HepG2 (cell line): ENCODE measurements around the gene ZMYND8. TPM values are rescaled to one million over a fixed set of nuclear protein-coding genes. Genes with fewer than 3 reads are reported as not detected.

Experiments
- AGO1 ChIP-seq: fragments of 200-400 bp; formaldehyde crosslinking; IDR thresholded peaks from 2 replicates; pipeline ENCODE4 v1.6.1; 2017; ENCODE audit warnings: mild to moderate bottlenecking, low read depth, low read length, moderate library complexity; ENCODE audit not compliant: poor library complexity, severe bottlenecking
- BHLHE40 ChIP-seq: IDR thresholded peaks from 2 replicates; pipeline ENCODE4 v1.6.1; 2011; ENCODE audit warnings: low read length, improper control_type of control experiment
- CAMTA2 ChIP-seq: sonication (generic); formaldehyde crosslinking; IDR thresholded peaks from 2 replicates; pipeline ENCODE4 v1.4.0; 2020; ENCODE audit warnings: mild to moderate bottlenecking, missing genetic modification reagents, borderline replicate concordance
- CEBPG ChIP-seq: IDR thresholded peaks from 2 replicates; pipeline ENCODE4 v1.6.1; 2016
- ETS1 ChIP-seq: sonication (generic); formaldehyde crosslinking; IDR thresholded peaks from 2 replicates; pipeline ENCODE4 v1.4.0; 2020; ENCODE audit warnings: missing genetic modification reagents
- GLI4 ChIP-seq: sonication (generic); formaldehyde crosslinking; IDR thresholded peaks from 2 replicates; pipeline ENCODE4 v1.5.1; 2020; ENCODE audit warnings: missing genetic modification reagents, mild to moderate bottlenecking, moderate library complexity, borderline replicate concordance
- IKZF1 ChIP-seq: fragments of 450-650 bp; IDR thresholded peaks from 2 replicates; pipeline ENCODE4 v1.7.1; 2016
- KLF6 ChIP-seq: IDR thresholded peaks from 2 replicates; pipeline ENCODE4 v1.8.0; 2016; ENCODE audit warnings: missing biosample characterization, missing genetic modification reagents
- KLF9 ChIP-seq: IDR thresholded peaks from 2 replicates; pipeline ENCODE4 v1.6.1; 2016; ENCODE audit warnings: low read depth
- MATR3 ChIP-seq: sonication (generic); formaldehyde crosslinking; IDR thresholded peaks from 2 replicates; pipeline ENCODE4 v1.4.0; 2020; ENCODE audit warnings: missing genetic modification reagents
- MXD3 ChIP-seq: IDR thresholded peaks from 2 replicates; pipeline ENCODE4 v1.6.1; 2016; ENCODE audit warnings: mild to moderate bottlenecking, missing biosample characterization, missing genetic modification reagents
- PLSCR1 ChIP-seq: sonication (generic); formaldehyde crosslinking; IDR thresholded peaks from 2 replicates; pipeline ENCODE4 v1.5.0; 2020; ENCODE audit warnings: missing genetic modification reagents, mild to moderate bottlenecking, borderline replicate concordance
- PPARG ChIP-seq: conservative IDR thresholded peaks from 2 replicates; pipeline ENCODE4 v1.6.1; 2016; ENCODE audit warnings: missing biosample characterization, missing genetic modification reagents
- RCOR2 ChIP-seq: IDR thresholded peaks from 2 replicates; pipeline ENCODE4 v1.6.1; 2016; ENCODE audit warnings: missing biosample characterization, missing genetic modification reagents
- SIN3A ChIP-seq: IDR thresholded peaks from 2 replicates; pipeline ENCODE4 v1.6.1; 2011; ENCODE audit warnings: low read depth, mild to moderate bottlenecking, control low read depth, low read length, borderline replicate concordance
- SRSF4 ChIP-seq: fragments of 200-400 bp; formaldehyde crosslinking; IDR thresholded peaks from one replicate; pipeline ENCODE4 v1.6.1; 2018; ENCODE audit warnings: mild to moderate bottlenecking, low read depth, low read length, moderate library complexity; ENCODE audit not compliant: poor library complexity, severe bottlenecking
- ZBTB3 ChIP-seq: sonication (generic); formaldehyde crosslinking; IDR thresholded peaks from 2 replicates; pipeline ENCODE4 v1.4.0; 2020; ENCODE audit warnings: low read depth, mild to moderate bottlenecking, moderate library complexity, missing genetic modification reagents, borderline replicate concordance
- ZEB1 ChIP-seq: IDR thresholded peaks from 2 replicates; pipeline ENCODE4 v1.6.1; 2012; ENCODE audit warnings: mild to moderate bottlenecking, low read depth, inconsistent platforms; ENCODE audit not compliant: insufficient replicate concordance
- ZNF225 ChIP-seq: sonication (generic); formaldehyde crosslinking; IDR thresholded peaks from 2 replicates; pipeline ENCODE4 v1.4.0; 2020; ENCODE audit warnings: mild to moderate bottlenecking, missing genetic modification reagents
- ZNF274 ChIP-seq: sonication (generic); formaldehyde crosslinking; IDR thresholded peaks from 2 replicates; pipeline ENCODE4 v1.5.1; 2020; ENCODE audit warnings: mild to moderate bottlenecking, missing genetic modification reagents
- ZNF616 ChIP-seq: sonication (generic); formaldehyde crosslinking; IDR thresholded peaks from 2 replicates; pipeline ENCODE4 v1.5.0; 2020; ENCODE audit warnings: low read depth, mild to moderate bottlenecking, missing genetic modification reagents
- ZNF703 ChIP-seq: sonication (generic); formaldehyde crosslinking; IDR thresholded peaks from 2 replicates; pipeline ENCODE4 v1.5.1; 2020; ENCODE audit warnings: missing genetic modification reagents, mild to moderate bottlenecking, moderate library complexity, borderline replicate concordance
- ZNF713 ChIP-seq: sonication (generic); formaldehyde crosslinking; IDR thresholded peaks from 2 replicates; pipeline ENCODE4 v1.4.0; 2020; ENCODE audit warnings: mild to moderate bottlenecking, missing genetic modification reagents
- ZNF747 ChIP-seq: sonication (generic); formaldehyde crosslinking; IDR thresholded peaks from 2 replicates; pipeline ENCODE4 v1.8.1; 2023; ENCODE audit warnings: missing genetic modification reagents, mild to moderate bottlenecking, borderline replicate concordance
- ZNF879 ChIP-seq: sonication (generic); formaldehyde crosslinking; IDR thresholded peaks from 2 replicates; pipeline ENCODE4 v1.8.1; 2023; ENCODE audit warnings: missing genetic modification reagents
- ZSCAN29 ChIP-seq: sonication (generic); formaldehyde crosslinking; conservative IDR thresholded peaks from 2 replicates; pipeline ENCODE4 v1.4.0; 2020; ENCODE audit warnings: mild to moderate bottlenecking, missing genetic modification reagents
- polyA plus RNA-seq, 8 experiments: library from polyadenylated mRNA; depleted of rRNA in 3 of 8; stranded (reverse) in 7 of 8; unstranded in 1 of 8; fragments of >200 nt; fragmentation: Illumina TruSeq in 4 of 8; extraction: Trizol in 4 of 8; gene quantifications; 2 replicates each; pipeline versions ENCODE4 v1.2.1 to v1.2.3, GENCODE V29; 2011 to 2016; ENCODE audit warnings: low read depth in 4 of 8, missing spikeins in 1 of 8, mixed read lengths in 1 of 8; ENCODE audit not compliant: insufficient read depth in 1 of 8
- total RNA-seq, 5 experiments: library from RNA; depleted of rRNA; stranded (reverse); fragments of >200 nt; fragmentation: Illumina TruSeq; extraction: Trizol; gene quantifications; 2 replicates each; pipeline ENCODE4 v1.2.3, GENCODE V29; 2016; ENCODE audit warnings: low read depth in 1 of 5
- TF ChIP-seq, protein P1 (sequence below): sonication (generic); formaldehyde crosslinking; IDR thresholded peaks from 2 replicates; pipeline ENCODE4 v1.5.1; 2020; ENCODE audit warnings: mild to moderate bottlenecking, missing genetic modification reagents, moderate library complexity
- TF ChIP-seq, protein P2 (sequence below): sonication (generic); formaldehyde crosslinking; IDR thresholded peaks from 2 replicates; pipeline ENCODE4 v1.4.0; 2020; ENCODE audit warnings: missing genetic modification reagents

Gene ZMYND8
- total and polyA plus RNA-seq, 2 of the 13 experiments (the other 11 are each of a cell fraction or from before 2014, with no cell fraction given): 53.9 to 84.7 TPM

DNA sequence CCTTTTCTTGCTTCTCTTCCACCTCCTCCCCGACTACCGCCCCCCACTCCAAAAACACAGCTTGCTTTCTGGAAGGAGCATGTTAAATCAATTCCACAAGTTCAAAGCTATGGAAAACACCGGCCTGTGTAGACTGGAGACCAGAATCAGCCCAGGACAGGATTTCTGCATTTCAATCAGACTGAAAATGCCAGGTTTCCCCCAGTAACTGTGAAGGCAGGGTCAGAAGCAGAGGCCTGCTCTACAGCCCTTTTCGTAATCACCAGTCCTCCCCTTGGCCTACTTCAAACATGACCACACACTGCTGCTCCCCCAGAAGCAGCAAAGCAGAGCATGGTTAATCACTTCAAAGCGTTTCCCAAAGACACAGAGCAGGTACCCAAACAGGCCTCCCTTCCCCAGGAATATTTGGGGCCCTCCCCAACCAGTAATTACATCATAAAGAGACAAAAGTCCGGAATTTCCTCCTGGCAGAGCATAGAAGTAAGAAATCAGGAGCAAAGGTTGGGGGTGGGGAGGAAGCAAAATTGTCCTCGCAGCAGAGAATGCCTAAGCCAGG lies 38.4 kb downstream of the ZMYND8 start (continued):
- TF ChIP-seq, protein P1, sequence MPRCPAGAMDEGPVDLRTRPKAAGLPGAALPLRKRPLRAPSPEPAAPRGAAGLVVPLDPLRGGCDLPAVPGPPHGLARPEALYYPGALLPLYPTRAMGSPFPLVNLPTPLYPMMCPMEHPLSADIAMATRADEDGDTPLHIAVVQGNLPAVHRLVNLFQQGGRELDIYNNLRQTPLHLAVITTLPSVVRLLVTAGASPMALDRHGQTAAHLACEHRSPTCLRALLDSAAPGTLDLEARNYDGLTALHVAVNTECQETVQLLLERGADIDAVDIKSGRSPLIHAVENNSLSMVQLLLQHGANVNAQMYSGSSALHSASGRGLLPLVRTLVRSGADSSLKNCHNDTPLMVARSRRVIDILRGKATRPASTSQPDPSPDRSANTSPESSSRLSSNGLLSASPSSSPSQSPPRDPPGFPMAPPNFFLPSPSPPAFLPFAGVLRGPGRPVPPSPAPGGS (CRISPR knock-in tag): peak; percentile 74
- no peak for TF ChIP-seq KLF6 (CRISPR knock-in tag)
- TF ChIP-seq PPARG (CRISPR knock-in tag): peak; percentile 97
- TF ChIP-seq RCOR2 (CRISPR knock-in tag): peak; percentile 85
- peak; percentile 84 for TF ChIP-seq ZEB1
- TF ChIP-seq, protein P2, sequence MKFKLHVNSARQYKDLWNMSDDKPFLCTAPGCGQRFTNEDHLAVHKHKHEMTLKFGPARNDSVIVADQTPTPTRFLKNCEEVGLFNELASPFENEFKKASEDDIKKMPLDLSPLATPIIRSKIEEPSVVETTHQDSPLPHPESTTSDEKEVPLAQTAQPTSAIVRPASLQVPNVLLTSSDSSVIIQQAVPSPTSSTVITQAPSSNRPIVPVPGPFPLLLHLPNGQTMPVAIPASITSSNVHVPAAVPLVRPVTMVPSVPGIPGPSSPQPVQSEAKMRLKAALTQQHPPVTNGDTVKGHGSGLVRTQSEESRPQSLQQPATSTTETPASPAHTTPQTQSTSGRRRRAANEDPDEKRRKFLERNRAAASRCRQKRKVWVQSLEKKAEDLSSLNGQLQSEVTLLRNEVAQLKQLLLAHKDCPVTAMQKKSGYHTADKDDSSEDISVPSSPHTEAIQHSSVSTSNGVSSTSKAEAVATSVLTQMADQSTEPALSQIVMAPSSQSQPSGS (CRISPR knock-in tag): peak; percentile 93
- no peak for TF ChIP-seq SRSF4
- peak; percentile 90 for TF ChIP-seq ZBTB3 (CRISPR knock-in tag)
- TF ChIP-seq AGO1: no peak
- no peak for TF ChIP-seq MATR3 (CRISPR knock-in tag)
- TF ChIP-seq ZNF274 (CRISPR knock-in tag): peak; percentile 59
- TF ChIP-seq ZSCAN29: peak; percentile 90; the same call in 1 of the 2 replicates
- peak; percentile 41 for TF ChIP-seq ZNF747
- no peak for TF ChIP-seq IKZF1
- 0 out of 2 replicates have a peak, but pooled peaks have one; percentile 21 for TF ChIP-seq KLF9 (CRISPR knock-in tag)
- TF ChIP-seq SIN3A: no peak
- TF ChIP-seq PLSCR1 (CRISPR knock-in tag): no peak
- TF ChIP-seq ZNF879: no peak
- TF ChIP-seq ZNF713 (CRISPR knock-in tag): no peak
- TF ChIP-seq CAMTA2 (CRISPR knock-in tag): no peak
- no peak for TF ChIP-seq ETS1 (CRISPR knock-in tag)
- peak; percentile 88 for TF ChIP-seq CEBPG (CRISPR knock-in tag)
- TF ChIP-seq MXD3 (CRISPR knock-in tag): no peak
- no peak for TF ChIP-seq ZNF616 (CRISPR knock-in tag)
- TF ChIP-seq ZNF703 (CRISPR knock-in tag): no peak
- TF ChIP-seq BHLHE40: no peak
- no peak for TF ChIP-seq GLI4 (CRISPR knock-in tag)
- TF ChIP-seq ZNF225: no peak
